Stomach (tissue), 4 donors: Measurements from ENCODE around the gene CPS1.

Experiments
- EP300 ChIP-seq: sonication (generic); formaldehyde crosslinking; IDR thresholded peaks from one replicate; pipeline ENCODE4 v1.6.1; 2017; ENCODE audit warnings: antibody characterized with exemption
- POLR2A ChIP-seq, 4 donors: fragments of 450-650 bp; IDR thresholded peaks; one replicate each; pipeline ENCODE4 v1.6.1; 2016; ENCODE audit warnings: antibody characterized with exemption in 4 of 4, control low read depth in 2 of 4, mild to moderate bottlenecking in 1 of 4, moderate library complexity in 1 of 4
- POLR2AphosphoS5 ChIP-seq, 3 donors: sonication (generic); formaldehyde crosslinking; IDR thresholded peaks; one replicate each; pipeline ENCODE4 v1.6.1; 2016; ENCODE audit warnings: antibody characterized with exemption in 3 of 3
- TF ChIP-seq, protein P1 (sequence below), 7 experiments: fragments of 450-650 bp in 4 of 7; fragments of 200-600 bp in 3 of 7; sonication (generic) in 3 of 7; IDR thresholded peaks; one replicate each; pipeline ENCODE4 v1.5.1; 2016 to 2019; ENCODE audit warnings: antibody characterized with exemption in 7 of 7, control low read depth in 2 of 7, mild to moderate bottlenecking in 1 of 7

GRCh38 chr2:210611466-210611865 is 55.1 kb downstream of the CPS1 start:
- TF ChIP-seq POLR2A (IDR thresholded peaks at IDR 0.05) (no peak), EP300 (no peak), POLR2AphosphoS5 (IDR thresholded peaks at IDR 0.05) (no peak)
- TF ChIP-seq, protein P1, sequence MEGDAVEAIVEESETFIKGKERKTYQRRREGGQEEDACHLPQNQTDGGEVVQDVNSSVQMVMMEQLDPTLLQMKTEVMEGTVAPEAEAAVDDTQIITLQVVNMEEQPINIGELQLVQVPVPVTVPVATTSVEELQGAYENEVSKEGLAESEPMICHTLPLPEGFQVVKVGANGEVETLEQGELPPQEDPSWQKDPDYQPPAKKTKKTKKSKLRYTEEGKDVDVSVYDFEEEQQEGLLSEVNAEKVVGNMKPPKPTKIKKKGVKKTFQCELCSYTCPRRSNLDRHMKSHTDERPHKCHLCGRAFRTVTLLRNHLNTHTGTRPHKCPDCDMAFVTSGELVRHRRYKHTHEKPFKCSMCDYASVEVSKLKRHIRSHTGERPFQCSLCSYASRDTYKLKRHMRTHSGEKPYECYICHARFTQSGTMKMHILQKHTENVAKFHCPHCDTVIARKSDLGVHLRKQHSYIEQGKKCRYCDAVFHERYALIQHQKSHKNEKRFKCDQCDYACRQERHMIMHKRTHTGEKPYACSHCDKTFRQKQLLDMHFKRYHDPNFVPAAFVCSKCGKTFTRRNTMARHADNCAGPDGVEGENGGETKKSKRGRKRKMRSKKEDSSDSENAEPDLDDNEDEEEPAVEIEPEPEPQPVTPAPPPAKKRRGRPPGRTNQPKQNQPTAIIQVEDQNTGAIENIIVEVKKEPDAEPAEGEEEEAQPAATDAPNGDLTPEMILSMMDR (IDR thresholded peaks at IDR 0.05), result no peak
